Peyer's patch (tissue), 4 donors: ENCODE results near the gene LRCH3.

Source experiments
- CTCF ChIP-seq, 6 experiments: fragments of 450-650 bp in 4 of 6; fragments of 200-600 bp in 2 of 6; sonication (generic) in 1 of 6; IDR thresholded peaks; one replicate each; pipeline ENCODE4 v1.5.1; 2017 to 2019; ENCODE audit warnings: antibody characterized with exemption in 6 of 6, mild to moderate bottlenecking in 3 of 6, moderate library complexity in 1 of 6
- POLR2A ChIP-seq, 2 donors: fragments of 450-650 bp; IDR thresholded peaks; one replicate each; pipeline ENCODE4 v1.5.1; 2017; ENCODE audit warnings: antibody characterized with exemption in 2 of 2, mild to moderate bottlenecking in 2 of 2, moderate library complexity in 2 of 2

GRCh38 chr3:197847866-197848401 is 56.9 kb downstream of the LRCH3 start:
- TF ChIP-seq CTCF (IDR thresholded peaks at IDR 0.05): no peak
- no peak for TF ChIP-seq POLR2A (IDR thresholded peaks at IDR 0.05)
